Osteocyte (in vitro differentiated cells): Measurements from ENCODE around the gene HSD3B7. TPM values are rescaled to one million over a fixed set of nuclear protein-coding genes. Genes with fewer than 3 reads are reported as not detected.
A peak's percentile ranks its signal among the peaks of the same experiment; 100 is the strongest.

Experiments used
- DNase-seq: peaks from one replicate; pipeline ENCODE4 v3.0.0; 2021; ENCODE audit warnings: mixed read lengths; ENCODE audit not compliant: unreplicated experiment; ENCODE audit errors: extremely low spot score
- H3K27ac Mint-ChIP-seq: one replicate; pipeline ENCODE4 v1.8.0; 2021; ENCODE audit warnings: mild to moderate bottlenecking, mixed read lengths; ENCODE audit not compliant: unreplicated experiment
- H3K27me3 Mint-ChIP-seq: one replicate; pipeline ENCODE4 v1.8.0; 2021; ENCODE audit warnings: mixed read lengths; ENCODE audit not compliant: unreplicated experiment
- H3K36me3 Mint-ChIP-seq: one replicate; pipeline ENCODE4 v1.8.0; 2021; ENCODE audit warnings: mixed read lengths; ENCODE audit not compliant: unreplicated experiment
- H3K4me1 Mint-ChIP-seq: one replicate; pipeline ENCODE4 v1.8.0; 2021; ENCODE audit warnings: mixed read lengths; ENCODE audit not compliant: unreplicated experiment
- H3K4me3 Mint-ChIP-seq: one replicate; pipeline ENCODE4 v1.8.0; 2021; ENCODE audit warnings: mild to moderate bottlenecking, moderate library complexity, mixed read lengths; ENCODE audit not compliant: unreplicated experiment
- H3K9me3 Mint-ChIP-seq: one replicate; pipeline ENCODE4 v1.8.0; 2021; ENCODE audit warnings: mixed read lengths; ENCODE audit not compliant: unreplicated experiment
- total RNA-seq: library from RNA; stranded (reverse); gene quantifications from 2 replicates; pipeline ENCODE4 v1.2.1, GENCODE V29; 2021
- TF ChIP-seq, protein P1 (sequence below): fragments of 200-600 bp; sonication (generic); IDR thresholded peaks from 2 replicates; pipeline ENCODE4 v1.5.0; 2021; ENCODE audit warnings: antibody characterized with exemption, mild to moderate bottlenecking, moderate library complexity

Gene HSD3B7
- total RNA-seq, 1 donor from 2014 or later, result 7.6 TPM

- no peaks in the 10 kb centered on the region for H3K27me3 Mint-ChIP-seq
These were observed 44.3 kb downstream of the HSD3B7 start for GRCh38 chr16:31029272-31029671.

GRCh38 chr16:31031276-31031675 is 46.3 kb downstream of the HSD3B7 start:
- H3K4me3 Mint-ChIP-seq, result no peak overlapping the region
- TF ChIP-seq, protein P1, sequence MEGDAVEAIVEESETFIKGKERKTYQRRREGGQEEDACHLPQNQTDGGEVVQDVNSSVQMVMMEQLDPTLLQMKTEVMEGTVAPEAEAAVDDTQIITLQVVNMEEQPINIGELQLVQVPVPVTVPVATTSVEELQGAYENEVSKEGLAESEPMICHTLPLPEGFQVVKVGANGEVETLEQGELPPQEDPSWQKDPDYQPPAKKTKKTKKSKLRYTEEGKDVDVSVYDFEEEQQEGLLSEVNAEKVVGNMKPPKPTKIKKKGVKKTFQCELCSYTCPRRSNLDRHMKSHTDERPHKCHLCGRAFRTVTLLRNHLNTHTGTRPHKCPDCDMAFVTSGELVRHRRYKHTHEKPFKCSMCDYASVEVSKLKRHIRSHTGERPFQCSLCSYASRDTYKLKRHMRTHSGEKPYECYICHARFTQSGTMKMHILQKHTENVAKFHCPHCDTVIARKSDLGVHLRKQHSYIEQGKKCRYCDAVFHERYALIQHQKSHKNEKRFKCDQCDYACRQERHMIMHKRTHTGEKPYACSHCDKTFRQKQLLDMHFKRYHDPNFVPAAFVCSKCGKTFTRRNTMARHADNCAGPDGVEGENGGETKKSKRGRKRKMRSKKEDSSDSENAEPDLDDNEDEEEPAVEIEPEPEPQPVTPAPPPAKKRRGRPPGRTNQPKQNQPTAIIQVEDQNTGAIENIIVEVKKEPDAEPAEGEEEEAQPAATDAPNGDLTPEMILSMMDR, result no peak
- H3K9me3 Mint-ChIP-seq, result no peaks in the 10 kb centered on the region
- peaks cover 4% of the 10 kb centered on the region for H3K36me3 Mint-ChIP-seq
- H3K27me3 Mint-ChIP-seq, result no peaks in the 10 kb centered on the region
- H3K4me1 Mint-ChIP-seq, result peaks cover 14% of the 10 kb centered on the region
- DNase-seq, result no peak
- no peak overlapping the region for H3K27ac Mint-ChIP-seq

More at GRCh38 chr16:31029272-31029671, 44.3 kb downstream of the HSD3B7 start:
- no peak for DNase-seq
- H3K36me3 Mint-ChIP-seq, result peaks cover 1% of the 10 kb centered on the region
- H3K4me3 Mint-ChIP-seq, result no peak overlapping the region
- peaks cover 8% of the 10 kb centered on the region for H3K4me1 Mint-ChIP-seq
- TF ChIP-seq, protein P1, result no peak
- no peaks in the 10 kb centered on the region for H3K9me3 Mint-ChIP-seq
- no peak overlapping the region for H3K27ac Mint-ChIP-seq

GRCh38 chr16:31032736-31033708 is 48.0 kb downstream of the HSD3B7 start, which contains the start of gene STX4:
Gene STX4 (plus strand): TSS chr16:31033558. CDS start chr16:31033806, 248 bp downstream.
- no peaks in the 10 kb centered on the region for H3K27me3 Mint-ChIP-seq
- peaks cover 8% of the 10 kb centered on the region for H3K36me3 Mint-ChIP-seq
- TF ChIP-seq, protein P1, result no peak
- peaks cover 14% of the 10 kb centered on the region for H3K4me1 Mint-ChIP-seq
- no peaks in the 10 kb centered on the region for H3K9me3 Mint-ChIP-seq
- H3K4me3 Mint-ChIP-seq, result peak within 1 kb of the TSS; percentile 93
- DNase-seq, result peak; percentile 98
- peak within 1 kb of the TSS; percentile 91 for H3K27ac Mint-ChIP-seq

DNA sequence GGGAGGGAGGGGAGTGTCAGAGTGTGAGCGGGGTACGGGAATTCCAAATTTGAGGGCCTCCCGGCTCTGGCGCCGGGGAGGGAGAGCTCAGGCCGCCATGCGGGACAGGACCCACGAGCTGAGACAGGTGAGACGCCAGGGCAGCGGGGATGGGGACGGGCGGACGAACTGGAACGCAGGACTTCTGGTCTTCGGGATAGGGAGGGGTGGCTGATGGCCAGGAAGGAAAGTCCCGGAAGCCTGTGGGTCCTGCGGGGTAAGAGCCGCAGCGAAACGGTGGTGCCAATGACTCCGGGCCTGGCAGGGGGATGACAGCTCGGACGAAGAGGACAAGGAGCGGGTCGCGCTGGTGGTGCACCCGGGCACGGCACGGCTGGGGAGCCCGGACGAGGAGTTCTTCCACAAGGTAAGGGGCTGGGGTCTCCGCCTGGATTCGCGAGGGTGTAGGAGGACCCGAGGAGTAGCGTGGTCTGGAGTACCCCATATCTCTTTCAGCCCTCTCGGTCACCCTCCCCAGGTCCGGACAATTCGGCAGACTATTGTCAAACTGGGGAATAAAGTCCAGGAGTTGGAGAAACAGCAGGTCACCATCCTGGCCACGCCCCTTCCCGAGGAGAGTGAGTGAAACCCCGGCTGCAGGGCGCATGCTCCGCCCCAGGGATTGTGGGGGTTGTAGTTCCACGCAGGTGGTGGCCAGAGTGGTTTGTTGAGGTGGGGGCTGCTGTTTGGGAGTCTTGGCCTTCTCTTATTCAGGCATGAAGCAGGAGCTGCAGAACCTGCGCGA is 48.9 kb downstream of the HSD3B7 start:
- peak; percentile 94 for DNase-seq
- H3K4me3 Mint-ChIP-seq, result peak overlapping the region; percentile 93
- peak overlapping the region; percentile 91 for H3K27ac Mint-ChIP-seq
- H3K27me3 Mint-ChIP-seq, result no peaks in the 10 kb centered on the region
- H3K36me3 Mint-ChIP-seq, result peaks cover 11% of the 10 kb centered on the region
- H3K9me3 Mint-ChIP-seq, result no peaks in the 10 kb centered on the region
- TF ChIP-seq, protein P1, result no peak
- H3K4me1 Mint-ChIP-seq, result peaks cover 14% of the 10 kb centered on the region
